ENCODE measurements around the gene LGALSL. TPM values are rescaled to one million over a fixed set of nuclear protein-coding genes. Genes with fewer than 3 reads are reported as not detected.

Gene LGALSL
- polyA plus RNA-seq, 1 of the 3 experiments (the other 2 are of a cell fraction) = 6.5 TPM

GRCh38 chr2:64492821-64493220 is 38.9 kb downstream of the LGALSL start (continued):
- TF ChIP-seq RAD21 (IDR thresholded peaks at IDR 0.05; ENCODE audit: low read length) = no peak

- no peak overlapping the region for H3K4me2 ChIP-seq
- H3F3A ChIP-seq (replicated peaks; ENCODE audit: insufficient read depth) = no peaks in the 10 kb centered on the region
- CTCF ChIA-PET = interaction anchor here (1.0 to 1.2 kb wide), 2 partner anchors 56 to 163 kb away, joined by 3 to 4 read pairs; no protein-coding TSS in a partner anchor
- H3K4me1 ChIP-seq (ENCODE audit: control insufficient read depth in 1 of 2, insufficient read depth in 2 of 2, low read depth in 1 of 2, low read length in 1 of 2) = peaks cover 0 to 13% of the 10 kb centered on the region in 2 experiments; a peak in 1 of 4 replicates
- TF ChIP-seq USF1 (IDR thresholded peaks at IDR 0.05; ENCODE audit: borderline replicate concordance, low read depth) = peak; percentile 34; the same call in 1 of the 2 replicates
- no peak for TF ChIP-seq POLR2AphosphoS5 (IDR thresholded peaks at IDR 0.05; ENCODE audit: low read depth, low read length)
- H3K4me3 ChIP-seq (ENCODE audit: low read depth in 2 of 2, low read length in 1 of 2) = no peak overlapping the region
- no peak for DNase-seq
- no peak overlapping the region for H3K9ac ChIP-seq
- H4K20me1 ChIP-seq (ENCODE audit: insufficient read depth) = no peaks in the 10 kb centered on the region
- no peaks in the 10 kb centered on the region for H3K9me2 ChIP-seq
- no peak overlapping the region for H3K27ac ChIP-seq (ENCODE audit: low read depth in 2 of 2, low read length in 1 of 2)
- H3K27me3 ChIP-seq (ENCODE audit: insufficient read depth) = peaks cover 5% of the 10 kb centered on the region; the same call in 1 of the 2 replicates
- POLR2A ChIA-PET = no interaction called here
- no peaks in the 10 kb centered on the region for H3K36me3 ChIP-seq (replicated peaks in 1 of 2; ENCODE audit: control insufficient read depth in 1 of 2, insufficient read depth in 2 of 2, low read length in 1 of 2)
- H3K79me2 ChIP-seq (ENCODE audit: insufficient read depth) = no peaks in the 10 kb centered on the region
- no peaks in the 10 kb centered on the region for H3K9me3 ChIP-seq
- 82% methylated on average over 4 of the region's 4 CpGs for WGBS (ENCODE audit: low lambda C conversion rate)
- no peak overlapping the region for H2AFZ ChIP-seq (ENCODE audit: low read depth)
Measured at GRCh38 chr2:64493788-64494187, 39.8 kb downstream of the LGALSL start.

GRCh38 chr2:64498438-64498837 is 44.5 kb downstream of the LGALSL start:
- Histone ChIP-seq H3K27me3 (ENCODE audit: insufficient read depth) (peaks cover 5% of the 10 kb centered on the region; the same call in 1 of the 2 replicates), H3K9me3 (no peaks in the 10 kb centered on the region), H3K9ac (no peak overlapping the region), H2AFZ (ENCODE audit: low read depth) (no peak overlapping the region), H3K4me3 (ENCODE audit: low read depth in 2 of 2, low read length in 1 of 2) (no peak overlapping the region), H3K79me2 (ENCODE audit: insufficient read depth) (no peaks in the 10 kb centered on the region), H4K20me1 (ENCODE audit: insufficient read depth) (no peaks in the 10 kb centered on the region), H3K9me2 (no peaks in the 10 kb centered on the region), H3K36me3 (replicated peaks in 1 of 2; ENCODE audit: control insufficient read depth in 1 of 2, insufficient read depth in 2 of 2, low read length in 1 of 2) (no peaks in the 10 kb centered on the region), H3K4me2 (no peak overlapping the region), H3K4me1 (ENCODE audit: control insufficient read depth in 1 of 2, insufficient read depth in 2 of 2, low read depth in 1 of 2, low read length in 1 of 2) (no peaks in the 10 kb centered on the region), H3F3A (replicated peaks; ENCODE audit: insufficient read depth) (no peaks in the 10 kb centered on the region), H3K27ac (ENCODE audit: low read depth in 2 of 2, low read length in 1 of 2) (no peak overlapping the region)
- no peak for DNase-seq
- CTCF ChIA-PET = interaction anchor here (1.3 to 4.9 kb wide), 2 partner anchors 11 to 25 kb away, joined by 4 to 30 read pairs; no protein-coding TSS in a partner anchor
- TF ChIP-seq TEAD4 (IDR thresholded peaks at IDR 0.05; ENCODE audit: borderline replicate concordance, insufficient read depth) (no peak), USF2 (IDR thresholded peaks at IDR 0.05; ENCODE audit: borderline replicate concordance, low read depth, low read length) (no peak), MAX (IDR thresholded peaks at IDR 0.05; ENCODE audit: low read depth) (no peak), PBX3 (IDR thresholded peaks at IDR 0.05) (no peak), CTCF (IDR thresholded peaks at IDR 0.05) (no peak), REST (IDR thresholded peaks at IDR 0.05; ENCODE audit: low read depth, low read length) (no peak), FOXJ3 (CRISPR knock-in tag; IDR thresholded peaks at IDR 0.05) (no peak)
- WGBS (ENCODE audit: low lambda C conversion rate) = 33% methylated on average over 1 of the region's 1 CpG
- POLR2A ChIA-PET = no interaction called here
